ENCODE data around the gene KCNAB3.

Gene KCNAB3

GRCh38 chr17:7897090-7897489 lies 32.6 kb downstream of the KCNAB3 start:
- DNase-seq, result no peak

GRCh38 chr17:7894866-7895265 lies 34.8 kb downstream of the KCNAB3 start:
- DNase-seq, result no peak

GRCh38 chr17:7894226-7894625 lies 35.4 kb downstream of the KCNAB3 start:
- DNase-seq, result no peak

GRCh38 chr17:7893187-7893880 lies 36.3 kb downstream of the KCNAB3 start:
- DNase-seq, result no peak

- peak; percentile 63 to 70 for DNase-seq
Observed at GRCh38 chr17:7889166-7889955, 40.3 kb downstream of the KCNAB3 start.

GRCh38 chr17:7888184-7888920 lies 41.3 kb downstream of the KCNAB3 start, which contains the start of gene CHD3:
CHD3 (plus strand) TSS chr17:7888789; CDS start chr17:7889001, 212 bp downstream.
- peak; percentile 49 to 69 for DNase-seq

GRCh38 chr17:7887482-7888183 lies 42.0 kb downstream of the KCNAB3 start:
- DNase-seq, result peak; percentile 86 to 95

GRCh38 chr17:7887038-7887481 lies 42.6 kb downstream of the KCNAB3 start:
- no peak for DNase-seq

GRCh38 chr17:7886227-7887037 lies 43.2 kb downstream of the KCNAB3 start:
- peak in 1 of 2 experiments; percentile 51 for DNase-seq

- DNase-seq, result peak in 1 of 2 experiments; percentile 48
Observed at GRCh38 chr17:7885367-7886226, 44.1 kb downstream of the KCNAB3 start.

- DNase-seq, result no peak
Observed at GRCh38 chr17:7884581-7885366, 44.9 kb downstream of the KCNAB3 start.

- DNase-seq, result peak in 1 of 2 experiments; percentile 27
Observed at GRCh38 chr17:7883781-7884386, 45.8 kb downstream of the KCNAB3 start.

- peak in 1 of 2 experiments; percentile 22 for DNase-seq
Observed at GRCh38 chr17:7882629-7883028, 47.0 kb downstream of the KCNAB3 start.

- DNase-seq, result peak; percentile 85 to 89
Observed at GRCh38 chr17:7882068-7882467, 47.6 kb downstream of the KCNAB3 start.

GRCh38 chr17:7881276-7882054 lies 48.2 kb downstream of the KCNAB3 start:
- no peak for DNase-seq

- DNase-seq, result no peak
Observed at GRCh38 chr17:7880076-7880868, 49.4 kb downstream of the KCNAB3 start.

GRCh38 chr17:7878234-7878633 lies 51.4 kb downstream of the KCNAB3 start:
- no peak for DNase-seq
